Stimulated activated naive CD8-positive, alpha-beta T cell treated with anti-CD3 and anti-CD28 coated beads, Interleukin-15, Interleukin-2, amounts not matched to agents 100 ng/mL and 50 ng/mL, for 24 hours (primary cell): ENCODE measurements around the gene SPANXN3.
"Not testable (repeated sequence)": the region's sequence is repeated elsewhere in the genome, so short reads cannot be mapped to it uniquely, and the experiment has no call there.

Experiments
- H3K27ac Mint-ChIP-seq: one replicate; pipeline ENCODE4 v1.8.0; 2021; ENCODE audit warnings: mild to moderate bottlenecking, mixed read lengths
- H3K27me3 Mint-ChIP-seq: one replicate; pipeline ENCODE4 v1.8.0; 2021; ENCODE audit warnings: mixed read lengths
- H3K36me3 Mint-ChIP-seq: one replicate; pipeline ENCODE4 v1.8.0; 2021; ENCODE audit warnings: low read depth, mixed read lengths
- H3K4me1 Mint-ChIP-seq: one replicate; pipeline ENCODE4 v1.8.0; 2021; ENCODE audit warnings: low read depth, mixed read lengths
- H3K4me3 Mint-ChIP-seq: one replicate; pipeline ENCODE4 v1.8.0; 2021; ENCODE audit warnings: mild to moderate bottlenecking, mixed read lengths
- H3K9me3 Mint-ChIP-seq: one replicate; pipeline ENCODE4 v1.8.0; 2021; ENCODE audit warnings: mixed read lengths

The SPANXN3 gene

GRCh38 chrX:143517375-143517774, at the start of gene SPANXN3:
TSS of gene SPANXN3 (minus strand) at chrX:143517475. CDS start at chrX:143517391, 84 bp downstream.
- H3K36me3 Mint-ChIP-seq, H3K4me3 Mint-ChIP-seq, H3K9me3 Mint-ChIP-seq, H3K27ac Mint-ChIP-seq, H3K27me3 Mint-ChIP-seq, H3K4me1 Mint-ChIP-seq: not testable (repeated sequence)

- no peak overlapping the region for H3K27ac Mint-ChIP-seq
- H3K4me3 Mint-ChIP-seq = no peak overlapping the region
- H3K9me3 Mint-ChIP-seq = no peaks in the 10 kb centered on the region
- H3K27me3 Mint-ChIP-seq = no peaks in the 10 kb centered on the region
- H3K4me1 Mint-ChIP-seq = no peaks in the 10 kb centered on the region
- H3K36me3 Mint-ChIP-seq = no peaks in the 10 kb centered on the region
Observed at GRCh38 chrX:143536176-143536575, 18.9 kb upstream of the SPANXN3 start.

- not testable (repeated sequence) for H3K9me3 Mint-ChIP-seq, H3K4me1 Mint-ChIP-seq, H3K27ac Mint-ChIP-seq, H3K36me3 Mint-ChIP-seq, H3K27me3 Mint-ChIP-seq, H3K4me3 Mint-ChIP-seq
Observed at GRCh38 chrX:143502196-143502595, 15.1 kb downstream of the SPANXN3 start.

- no peak overlapping the region for H3K27ac Mint-ChIP-seq
- H3K9me3 Mint-ChIP-seq = no peaks in the 10 kb centered on the region
- no peaks in the 10 kb centered on the region for H3K4me1 Mint-ChIP-seq
- H3K27me3 Mint-ChIP-seq = no peaks in the 10 kb centered on the region
- no peaks in the 10 kb centered on the region for H3K36me3 Mint-ChIP-seq
- no peak overlapping the region for H3K4me3 Mint-ChIP-seq
Observed at GRCh38 chrX:143500751-143501150, 16.5 kb downstream of the SPANXN3 start.

GRCh38 chrX:143486105-143486504, 31.2 kb downstream of the SPANXN3 start:
- H3K27me3 Mint-ChIP-seq = no peaks in the 10 kb centered on the region
- H3K27ac Mint-ChIP-seq = no peak overlapping the region
- H3K4me1 Mint-ChIP-seq = no peaks in the 10 kb centered on the region
- H3K4me3 Mint-ChIP-seq = no peak overlapping the region
- H3K36me3 Mint-ChIP-seq = no peaks in the 10 kb centered on the region
- H3K9me3 Mint-ChIP-seq = no peaks in the 10 kb centered on the region

- H3K27me3 Mint-ChIP-seq = no peaks in the 10 kb centered on the region
- no peaks in the 10 kb centered on the region for H3K9me3 Mint-ChIP-seq
- no peak overlapping the region for H3K4me3 Mint-ChIP-seq
- H3K27ac Mint-ChIP-seq = no peak overlapping the region
- no peaks in the 10 kb centered on the region for H3K36me3 Mint-ChIP-seq
- H3K4me1 Mint-ChIP-seq = no peaks in the 10 kb centered on the region
Observed at GRCh38 chrX:143476751-143477150, 40.5 kb downstream of the SPANXN3 start.

GRCh38 chrX:143472347-143472938, 44.8 kb downstream of the SPANXN3 start:
- Mint-ChIP-seq H3K27me3 (no peaks in the 10 kb centered on the region), H3K36me3 (no peaks in the 10 kb centered on the region), H3K27ac (no peak overlapping the region), H3K4me3 (no peak overlapping the region), H3K4me1 (no peaks in the 10 kb centered on the region), H3K9me3 (no peaks in the 10 kb centered on the region)

- Mint-ChIP-seq H3K27ac (no peak overlapping the region), H3K36me3 (no peaks in the 10 kb centered on the region), H3K27me3 (no peaks in the 10 kb centered on the region), H3K4me3 (no peak overlapping the region), H3K9me3 (no peaks in the 10 kb centered on the region), H3K4me1 (no peaks in the 10 kb centered on the region)
Observed at GRCh38 chrX:143466130-143466529, 51.1 kb downstream of the SPANXN3 start.

GRCh38 chrX:143462696-143463095, 54.6 kb downstream of the SPANXN3 start:
- no peaks in the 10 kb centered on the region for H3K4me1 Mint-ChIP-seq
- no peak overlapping the region for H3K4me3 Mint-ChIP-seq
- no peaks in the 10 kb centered on the region for H3K36me3 Mint-ChIP-seq
- H3K9me3 Mint-ChIP-seq = no peaks in the 10 kb centered on the region
- no peak overlapping the region for H3K27ac Mint-ChIP-seq
- H3K27me3 Mint-ChIP-seq = no peaks in the 10 kb centered on the region

GRCh38 chrX:143461606-143462005, 55.7 kb downstream of the SPANXN3 start:
- H3K36me3 Mint-ChIP-seq = no peaks in the 10 kb centered on the region

More at GRCh38 chrX:143461606-143462005, 55.7 kb downstream of the SPANXN3 start:
- Mint-ChIP-seq H3K9me3 (peaks cover 4% of the 10 kb centered on the region), H3K27me3 (no peaks in the 10 kb centered on the region), H3K4me1 (no peaks in the 10 kb centered on the region), H3K27ac (no peak overlapping the region), H3K4me3 (no peak overlapping the region)
